ENCODE data around the gene GRID1.

The GRID1 gene

DNA sequence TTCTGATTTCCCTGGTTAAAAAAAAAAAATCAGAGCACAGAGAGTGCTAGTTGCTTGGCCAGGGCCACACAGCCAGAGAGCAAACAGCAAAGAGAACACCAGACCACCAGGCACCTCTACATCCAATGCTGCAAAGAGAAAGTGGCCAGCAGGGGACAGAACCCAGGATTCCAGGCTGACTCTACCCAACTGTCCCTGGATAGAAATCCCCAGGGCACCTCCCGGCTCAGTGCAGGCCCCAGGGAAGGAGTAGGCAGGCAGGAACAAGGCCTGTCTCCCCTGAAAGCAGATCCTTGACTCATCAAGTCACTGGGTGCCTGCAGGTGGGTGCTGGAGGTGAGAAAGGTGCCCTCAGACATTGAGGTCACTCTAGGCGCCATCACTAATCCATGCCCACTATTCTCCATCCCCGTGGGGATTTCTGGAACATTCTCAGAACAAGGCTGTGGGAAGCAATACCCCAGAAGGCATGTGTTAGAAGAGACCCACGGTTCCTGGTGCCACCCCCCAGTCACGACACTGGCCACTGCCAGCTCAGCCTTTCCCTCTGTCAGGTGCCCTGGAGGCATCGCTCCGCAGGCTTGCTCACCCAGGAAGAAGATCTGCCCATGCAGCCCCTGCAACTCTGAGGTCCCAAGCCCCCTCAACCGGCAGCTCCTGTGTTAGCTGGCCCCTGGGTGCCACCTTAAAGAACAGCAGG, 154.8 kb downstream of the GRID1 start:
- no peak for DNase-seq (ENCODE audit: low read depth)

DNA sequence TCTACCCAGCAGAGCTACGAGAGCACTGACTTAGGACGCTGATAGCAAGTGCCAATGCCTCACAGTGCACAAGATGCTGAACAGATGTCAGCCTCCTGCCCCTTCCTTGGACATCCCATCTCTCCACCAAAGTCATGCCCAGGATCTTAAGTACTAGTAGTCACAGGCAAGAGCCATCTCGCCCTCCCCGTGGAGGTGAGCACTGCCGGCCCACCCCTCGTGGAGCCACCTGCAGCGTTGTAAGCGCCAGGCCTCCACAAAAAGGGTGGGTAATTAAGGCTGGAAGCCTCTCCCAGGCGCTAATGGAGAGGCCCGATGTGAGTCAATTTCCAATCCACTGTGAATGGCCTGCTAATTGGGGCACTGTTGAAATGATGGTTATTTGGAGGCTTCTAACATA, 156.2 kb downstream of the GRID1 start:
- DNase-seq (ENCODE audit: low read depth): no peak

DNA sequence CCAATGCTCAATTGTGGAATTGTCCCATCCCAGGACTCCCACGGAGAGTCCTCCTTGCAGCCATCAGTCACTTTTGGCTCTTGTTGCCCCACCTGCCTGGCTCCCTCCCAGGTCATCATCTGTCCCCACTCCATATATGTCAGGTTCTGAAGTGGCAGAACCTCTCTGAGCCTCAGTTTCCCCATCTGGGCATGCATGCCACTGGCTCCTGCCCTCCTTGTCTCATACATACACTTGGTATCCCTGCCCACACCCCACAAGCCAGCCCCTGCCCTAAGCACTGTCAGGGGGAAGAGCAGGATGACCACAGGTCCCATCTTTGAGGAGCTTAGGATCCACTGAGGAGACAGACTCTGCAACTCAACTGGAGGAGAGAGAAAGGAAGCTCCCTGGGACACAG, 156.9 kb downstream of the GRID1 start:
- DNase-seq (ENCODE audit: low read depth): no peak

DNA sequence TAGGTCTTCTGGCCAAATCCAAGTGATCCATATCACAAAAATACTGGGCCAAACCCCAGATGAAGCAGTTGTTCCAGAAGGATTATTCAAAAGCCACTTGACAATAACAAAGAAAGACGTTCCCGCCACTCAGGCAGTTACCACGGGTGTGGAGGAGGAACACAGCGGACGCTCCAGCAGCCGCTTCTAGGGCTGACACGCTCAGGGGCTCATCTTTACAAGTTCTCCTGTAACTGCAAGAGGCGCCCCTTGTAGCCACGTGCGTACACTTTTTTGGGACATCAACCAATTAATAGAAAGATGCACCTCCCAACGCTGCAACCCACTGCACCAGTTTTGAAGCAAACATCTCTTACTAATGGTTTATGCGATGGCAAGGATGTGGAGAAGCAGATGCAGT, 159.4 kb downstream of the GRID1 start:
- no peak for DNase-seq (ENCODE audit: low read depth)

DNA sequence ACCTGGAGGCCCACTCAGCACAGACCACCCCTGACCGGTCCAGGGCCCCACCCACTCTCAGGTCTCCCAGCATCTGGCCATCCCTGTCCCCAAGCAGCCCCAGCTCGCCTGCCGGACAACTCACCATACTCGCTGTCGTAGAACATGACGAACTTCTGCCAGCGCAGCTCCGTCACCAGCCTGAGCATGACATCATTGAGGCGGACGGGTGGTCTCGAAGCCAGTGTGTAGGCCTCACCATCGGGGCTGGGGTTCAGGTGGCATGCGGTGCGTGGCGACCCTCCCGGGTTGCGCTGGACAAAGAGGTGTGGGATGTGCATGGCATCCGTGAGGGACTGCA, 160.4 kb downstream of the GRID1 start:
- no peak for DNase-seq (ENCODE audit: low read depth)

DNA sequence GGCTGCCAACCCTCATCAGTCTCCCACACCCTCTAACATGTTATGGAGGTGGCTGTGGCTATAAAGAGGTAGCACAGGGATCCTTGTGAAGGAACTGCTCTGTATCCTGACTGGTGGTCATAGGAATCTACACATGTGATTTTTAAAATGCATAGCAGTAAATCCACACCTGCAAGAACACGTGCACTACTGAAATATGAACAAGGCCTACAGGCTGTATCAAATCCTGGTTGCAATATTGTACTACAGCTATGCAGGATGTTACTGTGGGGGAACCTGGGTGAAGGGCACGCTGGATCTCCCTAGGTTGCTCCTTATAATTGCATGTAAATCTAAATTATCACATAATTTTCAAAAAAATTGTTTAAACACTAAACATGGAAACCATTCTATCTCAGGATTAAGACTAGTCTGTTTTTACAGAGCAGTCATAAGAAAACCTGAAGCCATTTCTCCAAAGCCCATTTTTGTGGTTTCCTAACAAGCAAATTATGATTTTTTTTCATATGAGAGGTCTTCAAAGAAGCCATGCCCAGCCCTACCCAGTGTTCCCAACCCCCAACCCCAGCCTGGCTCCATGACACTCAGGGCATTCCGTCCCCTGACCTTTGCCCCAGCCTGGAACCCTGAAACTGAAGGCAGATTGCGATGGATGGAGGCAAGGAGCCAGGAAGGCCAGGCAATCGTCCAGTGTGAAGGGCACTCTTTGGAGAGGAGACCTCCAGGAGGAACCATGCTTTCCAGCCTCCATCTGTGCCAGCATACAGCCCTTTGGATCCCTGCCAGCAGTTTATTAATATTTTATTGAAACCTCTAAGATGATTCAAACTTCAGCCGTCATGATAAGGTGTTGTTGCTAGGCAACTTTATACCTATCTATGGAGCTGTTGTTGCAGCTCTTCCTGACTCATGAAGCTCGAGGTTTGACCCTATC, 161.0 kb downstream of the GRID1 start:
- no peak for DNase-seq (ENCODE audit: low read depth)

DNA sequence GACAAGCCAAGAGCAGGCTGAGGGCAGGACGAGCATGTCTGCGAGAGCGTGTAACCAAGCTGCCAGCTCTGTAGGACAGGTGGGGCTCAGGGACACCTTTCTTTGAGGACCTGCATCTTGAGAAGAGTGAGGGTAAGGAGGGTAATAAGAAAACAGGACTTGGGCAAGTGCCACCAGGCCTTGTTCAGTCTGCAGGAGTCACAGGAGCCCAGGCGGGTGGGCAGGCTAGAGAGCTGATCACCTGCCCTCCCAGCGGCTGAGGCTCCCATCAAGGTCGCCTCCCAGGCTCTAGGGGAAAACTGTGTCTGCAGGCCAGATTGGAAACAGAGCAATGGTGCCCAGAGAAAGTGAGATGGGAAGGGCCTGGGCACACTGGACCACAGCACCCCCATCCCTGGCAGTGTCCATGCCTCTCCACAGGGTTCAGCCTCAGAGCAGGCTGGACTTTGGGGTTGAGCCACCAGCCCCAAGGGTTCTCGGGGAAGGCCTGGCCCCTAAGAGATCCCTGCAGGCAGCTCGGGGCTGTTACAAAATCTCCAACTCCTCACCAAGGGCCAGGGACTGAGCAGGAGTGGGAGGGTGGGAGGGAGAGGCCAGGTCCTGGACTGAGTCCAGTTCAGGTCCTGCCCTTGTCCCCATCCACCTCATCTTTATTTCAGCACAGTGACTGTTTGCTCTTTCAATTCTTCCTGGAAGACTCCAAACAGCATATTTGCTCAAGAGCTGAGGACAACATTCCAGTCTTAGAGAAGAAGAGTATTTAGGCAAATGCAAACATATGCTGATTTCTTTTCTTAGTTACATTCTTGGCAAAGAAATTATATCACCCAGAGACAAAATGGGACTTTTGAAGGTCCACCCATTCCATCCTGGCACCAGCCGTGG, 161.9 kb downstream of the GRID1 start:
- DNase-seq (ENCODE audit: low read depth): no peak

DNA sequence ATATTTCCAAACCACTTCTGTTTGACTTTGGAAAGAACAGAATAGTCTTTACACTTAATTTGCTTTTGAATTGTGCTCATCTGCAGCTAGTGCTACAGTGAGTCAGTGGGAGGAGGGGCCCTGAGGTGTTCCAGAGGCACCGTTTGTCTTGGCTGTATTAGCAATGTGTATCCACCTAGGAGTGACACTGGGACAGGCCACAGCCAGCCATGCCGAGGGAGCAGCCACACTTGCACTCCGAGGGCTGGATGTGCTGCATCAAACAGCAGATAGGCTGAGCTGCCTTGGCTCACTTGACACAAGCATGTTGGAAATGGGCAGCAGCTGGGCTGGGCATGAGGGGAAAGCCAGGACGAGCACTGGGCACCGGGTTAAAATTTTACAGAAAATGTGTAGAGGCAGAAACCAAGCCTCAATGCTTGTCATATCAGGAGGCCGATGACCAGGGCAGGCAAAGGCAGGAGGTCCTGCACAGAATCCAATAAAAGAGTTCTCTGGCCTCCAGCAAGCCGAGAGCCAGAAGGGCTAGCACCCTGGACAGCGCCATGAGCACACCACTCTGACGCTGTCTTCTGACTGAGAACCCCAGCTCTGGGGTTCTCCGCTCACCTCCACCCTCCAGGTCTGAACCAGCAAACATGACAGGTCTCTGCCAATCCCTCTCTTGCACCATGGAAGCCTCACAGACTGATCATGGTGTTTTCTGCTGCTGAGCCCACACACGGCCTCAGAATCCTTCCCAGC, 163.3 kb downstream of the GRID1 start:
- no peak for DNase-seq (ENCODE audit: low read depth)

DNA sequence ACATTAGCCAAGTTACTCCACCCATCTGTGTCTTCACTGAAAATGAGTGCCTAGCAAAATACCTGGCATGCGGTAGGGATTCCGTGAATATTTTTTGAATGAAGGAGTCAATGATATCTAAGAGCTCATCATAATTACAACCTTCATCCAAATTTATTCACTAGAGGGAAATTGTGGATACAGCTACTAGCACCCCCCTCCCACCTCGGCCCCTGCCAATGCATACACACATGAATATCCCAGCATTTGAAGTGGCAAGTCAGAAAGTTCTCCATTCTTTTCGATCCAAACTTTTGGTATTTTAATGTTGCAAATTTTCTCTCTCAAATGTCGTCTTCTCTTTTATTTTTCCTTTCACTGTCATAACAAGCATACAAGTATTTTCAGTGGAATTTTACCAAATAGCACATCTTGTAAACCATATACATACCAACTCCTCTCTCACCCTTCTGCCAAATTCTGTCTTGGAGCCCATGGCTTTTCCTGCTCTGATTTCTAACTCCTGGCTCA, 164.3 kb downstream of the GRID1 start:
- DNase-seq (ENCODE audit: low read depth): no peak

DNA sequence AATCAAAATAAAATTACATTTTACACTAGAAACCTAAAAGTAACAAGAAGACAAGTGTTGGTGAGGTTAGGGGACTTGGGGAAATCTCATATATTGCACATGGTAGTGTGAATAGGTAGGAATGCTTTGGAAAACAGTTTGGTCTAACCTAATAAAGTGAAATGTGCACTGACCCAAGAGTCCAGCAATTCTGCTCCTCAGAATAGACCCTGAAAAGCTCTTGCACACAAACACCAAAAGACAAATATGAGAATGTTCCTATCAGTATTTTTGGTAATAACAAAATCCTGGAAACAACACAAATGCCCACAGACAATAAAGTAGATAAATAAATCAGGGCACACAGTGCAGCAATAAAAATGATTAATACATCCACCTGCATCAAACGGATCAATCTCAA, 165.7 kb downstream of the GRID1 start:
- no peak for DNase-seq (ENCODE audit: low read depth)

DNA sequence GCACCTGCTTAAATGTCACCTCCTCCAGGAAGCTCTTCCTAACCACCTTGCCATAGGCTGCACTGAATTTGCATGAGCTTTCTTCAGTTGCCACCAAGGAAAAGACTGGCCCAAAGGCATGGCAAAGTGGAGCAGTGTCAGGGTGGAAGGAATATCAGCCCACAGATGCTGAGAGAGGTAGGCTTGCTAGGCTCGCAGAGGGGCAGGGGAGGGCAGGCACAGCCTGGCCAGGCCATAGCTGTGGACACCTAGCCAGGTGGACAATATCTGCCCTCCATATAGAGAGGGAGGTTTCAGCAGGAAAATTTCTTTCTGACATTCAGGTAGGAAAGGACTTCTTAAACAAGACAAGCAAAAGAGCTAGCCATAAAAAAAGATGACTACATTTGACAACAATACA, 166.3 kb downstream of the GRID1 start:
- no peak for DNase-seq (ENCODE audit: low read depth)

DNA sequence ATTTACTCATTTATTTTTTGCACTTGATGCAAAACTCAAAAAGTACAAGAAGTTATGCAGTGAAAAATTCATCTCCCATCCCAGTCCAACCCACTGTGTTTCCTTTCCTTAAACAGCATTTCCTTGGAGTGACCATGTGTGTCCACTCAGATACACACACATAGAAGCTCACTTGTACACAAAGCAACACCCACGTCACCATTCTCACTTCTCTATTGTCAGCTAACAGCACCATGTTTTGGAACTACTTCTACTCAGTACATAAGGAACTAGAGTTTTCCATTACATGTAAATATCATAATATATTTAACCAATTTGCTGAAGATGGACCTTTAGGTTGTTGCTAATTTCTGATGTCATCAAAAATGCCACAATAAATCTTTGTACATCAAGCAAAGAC, 167.6 kb downstream of the GRID1 start:
- no peak for DNase-seq (ENCODE audit: low read depth)

DNA sequence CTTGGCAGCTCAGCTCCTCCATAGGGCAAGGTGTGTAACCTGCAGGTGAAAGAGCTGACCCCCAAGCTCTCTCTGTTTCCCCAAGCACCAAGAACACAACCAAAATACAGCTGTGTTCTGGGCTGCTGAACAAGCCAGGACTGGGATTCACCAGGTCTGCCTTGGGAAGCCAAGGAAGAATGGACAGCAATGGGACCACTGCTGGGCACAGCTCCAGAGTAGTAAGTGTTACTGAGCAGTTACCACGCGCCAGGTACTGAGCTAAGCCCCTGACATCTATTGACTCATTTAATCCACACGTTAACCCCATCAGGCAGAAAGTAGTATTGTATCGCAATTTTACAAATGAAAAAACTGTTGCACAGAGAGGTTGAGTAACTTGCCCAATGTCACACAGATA, 168.3 kb downstream of the GRID1 start:
- DNase-seq (ENCODE audit: low read depth): no peak

DNA sequence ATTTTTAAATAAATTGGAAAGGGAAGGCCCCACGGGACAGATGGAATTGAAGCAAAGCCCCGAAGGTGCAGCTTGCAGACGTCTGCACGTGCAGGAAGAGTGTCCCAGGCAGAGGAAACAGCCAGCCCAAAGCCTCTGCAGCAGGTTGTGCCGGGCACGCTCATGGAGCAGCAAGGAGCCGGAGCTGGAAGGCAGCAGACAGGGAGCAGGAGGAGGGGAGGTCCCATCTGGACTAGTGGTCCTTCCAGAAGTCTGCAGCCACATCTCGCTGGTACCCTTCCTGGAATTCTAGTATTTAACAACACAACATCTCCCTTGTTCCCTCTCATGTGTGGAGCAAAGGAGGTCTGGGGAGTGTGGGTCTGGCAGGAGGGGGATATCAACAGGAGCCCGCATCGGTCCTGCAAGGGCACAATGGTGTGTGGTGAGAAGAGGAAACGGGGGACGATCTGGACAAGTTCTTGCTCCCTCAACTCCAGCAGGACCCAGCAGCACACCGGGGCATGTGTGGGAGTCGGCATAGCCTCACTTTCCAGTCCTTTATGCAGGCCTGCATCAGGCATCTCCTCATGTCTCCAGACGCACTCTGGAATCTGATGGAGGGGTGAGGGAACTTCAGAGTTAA, 169.3 kb downstream of the GRID1 start:
- no peak for DNase-seq (ENCODE audit: low read depth)

DNA sequence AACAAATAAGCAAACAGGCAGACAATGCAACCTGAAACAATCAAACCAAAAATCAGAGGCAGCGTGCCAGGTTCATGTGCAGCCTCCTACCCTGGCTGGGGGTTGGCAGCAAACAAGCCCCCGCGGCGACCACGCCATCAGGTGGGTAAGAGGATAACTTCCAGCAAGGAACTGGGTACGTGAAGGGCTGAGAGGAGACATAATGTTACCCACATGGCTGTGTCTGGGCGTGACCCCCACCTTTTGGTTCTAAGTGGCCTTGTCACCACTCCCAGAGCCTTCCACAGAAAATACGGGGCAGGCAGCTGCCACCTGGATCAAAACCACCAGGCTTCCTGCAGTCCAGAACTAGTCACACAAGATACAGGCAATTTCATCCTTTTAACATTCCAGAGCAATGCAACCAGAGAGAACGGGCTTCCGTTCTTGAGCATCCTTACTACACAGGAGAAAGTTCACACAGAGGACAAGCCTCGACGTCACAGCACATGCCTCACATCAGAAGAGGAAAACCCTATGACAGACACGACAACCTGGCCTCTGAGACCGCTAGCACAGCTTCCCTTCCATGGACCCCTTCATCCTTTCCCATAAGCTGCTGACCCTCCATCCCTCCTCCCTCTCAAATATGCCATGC, 171.0 kb downstream of the GRID1 start:
- DNase-seq (ENCODE audit: low read depth): no peak

DNA sequence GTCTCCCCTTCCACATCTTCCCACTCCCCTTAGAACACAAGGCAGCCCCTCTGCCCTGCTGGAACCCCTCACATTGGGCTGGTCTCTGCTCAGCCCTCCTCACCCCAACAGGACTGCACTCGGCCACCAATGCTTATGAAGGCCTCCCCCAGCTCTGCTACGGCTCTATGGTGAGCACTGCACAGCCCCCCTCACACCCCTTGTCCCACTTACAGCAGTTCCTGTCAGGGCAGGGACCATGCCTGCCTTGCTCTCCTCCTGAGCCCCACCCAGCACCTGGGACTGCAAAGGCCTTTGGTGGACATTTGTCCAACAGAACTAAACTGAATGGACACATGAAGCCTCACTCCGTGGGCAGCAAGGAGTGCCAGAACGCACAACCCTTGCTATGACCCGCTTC, 171.9 kb downstream of the GRID1 start:
- no peak for DNase-seq (ENCODE audit: low read depth)

DNA sequence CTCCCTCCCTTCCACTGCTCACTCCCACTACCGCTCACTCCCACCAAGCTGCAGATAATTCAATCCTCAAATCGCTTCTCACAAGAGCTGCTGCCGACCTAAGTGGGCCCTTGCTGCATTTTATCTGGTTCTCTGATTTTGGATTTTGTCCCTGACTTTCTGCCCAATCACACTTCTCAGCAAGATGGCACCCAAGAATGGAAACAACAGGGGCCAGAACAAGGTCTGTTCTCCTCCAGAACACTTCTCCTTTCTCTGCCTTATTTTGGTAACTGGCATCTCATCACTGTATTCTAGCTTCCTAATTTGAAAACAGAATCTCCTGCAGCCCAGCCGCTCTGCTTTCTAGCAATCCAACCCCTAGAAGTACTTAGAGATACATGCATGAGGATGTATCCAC, 172.8 kb downstream of the GRID1 start:
- no peak for DNase-seq (ENCODE audit: low read depth)

DNA sequence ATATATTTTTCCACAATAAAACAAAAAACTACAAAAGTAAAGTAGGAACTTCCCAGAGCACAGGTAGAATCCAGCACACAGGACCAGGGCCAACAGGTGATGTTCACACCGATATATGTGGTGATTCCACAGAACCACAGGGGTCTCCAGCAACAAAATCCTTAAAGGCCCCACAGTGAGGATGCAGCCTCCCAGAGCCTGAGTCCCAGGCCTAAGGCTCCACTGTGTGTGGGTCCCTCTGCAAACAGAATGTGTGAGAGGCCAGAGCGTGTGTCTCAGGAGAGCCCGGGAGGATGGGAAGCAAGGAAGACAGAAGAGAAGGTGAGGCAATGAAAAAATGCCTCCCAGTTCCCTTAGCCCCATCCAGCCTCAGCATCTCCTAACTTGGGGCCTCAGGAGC, 173.9 kb downstream of the GRID1 start:
- DNase-seq (ENCODE audit: low read depth): no peak

DNA sequence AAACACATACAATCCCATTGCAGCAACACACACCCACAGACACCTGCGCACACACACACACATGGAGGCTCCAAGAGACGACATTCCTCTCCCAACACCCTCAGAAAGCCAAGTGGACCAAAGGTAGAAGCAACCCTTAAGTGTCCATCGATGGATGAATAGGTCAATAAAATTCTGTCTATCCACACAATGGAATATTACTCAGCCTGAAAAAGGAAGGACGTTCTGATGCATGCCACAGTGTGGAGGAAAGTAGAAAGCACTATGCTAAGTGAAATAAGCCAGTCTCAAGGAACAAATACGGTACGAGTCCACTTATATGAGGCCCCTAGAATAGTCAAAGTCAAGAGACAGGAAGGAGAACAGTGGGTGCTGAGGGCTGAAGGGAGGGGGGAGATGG, 174.4 kb downstream of the GRID1 start:
- no peak for DNase-seq (ENCODE audit: low read depth)

DNA sequence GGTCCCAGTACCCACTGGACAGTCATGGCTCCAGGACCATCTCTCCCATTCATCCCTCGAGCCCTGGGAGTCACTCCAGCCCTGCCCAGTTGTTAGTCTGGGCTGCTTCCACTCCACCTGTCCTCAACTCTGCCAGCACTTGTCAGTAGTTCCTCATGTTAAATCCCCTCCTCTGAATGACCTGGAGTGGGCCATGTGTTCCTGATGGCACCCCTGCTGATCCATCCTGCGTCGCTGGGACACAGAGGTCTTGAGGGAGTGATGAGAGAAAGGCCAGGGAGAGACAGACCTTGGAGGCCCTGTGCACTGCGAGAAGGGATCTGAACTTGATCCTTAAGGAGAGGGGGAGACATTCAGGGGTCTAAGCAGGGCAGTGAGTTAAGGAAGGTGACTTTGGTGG, 174.9 kb downstream of the GRID1 start:
- DNase-seq (ENCODE audit: low read depth): no peak

DNA sequence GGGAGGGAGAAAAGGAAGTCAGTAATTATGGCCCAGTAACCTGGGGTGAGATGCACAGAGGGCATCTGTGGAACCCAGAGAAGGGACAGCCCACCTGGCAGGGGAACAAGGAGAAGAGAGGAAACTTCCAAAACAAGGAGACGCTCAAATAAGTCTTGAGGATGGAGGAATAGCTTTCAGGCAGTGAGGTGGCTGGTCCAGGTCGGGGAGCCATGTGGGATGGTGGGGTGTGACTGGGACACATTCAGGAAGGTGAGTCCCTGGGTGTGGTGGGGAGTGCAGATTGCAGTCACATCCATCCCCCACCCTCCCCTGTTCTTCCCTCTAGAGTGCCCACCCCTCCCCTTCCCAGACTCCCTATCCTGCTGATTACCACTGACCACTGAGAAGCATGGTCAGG, 175.4 kb downstream of the GRID1 start:
- no peak for DNase-seq (ENCODE audit: low read depth)

Data from stimulated activated CD8-positive, alpha-beta memory T cell treated with anti-CD3 and anti-CD28 coated beads, Interleukin-4, amount 100 ng/mL, for 24 hours (primary cell).